ENCODE measurements around the gene ZNF587B. TPM values are rescaled to one million over a fixed set of nuclear protein-coding genes. Genes with fewer than 3 reads are reported as not detected.

ZNF587B gene
- total RNA-seq, 1 donor from 2014 or later = 7.5 TPM

Other genes with a start within 250 kb of the ZNF587B start
- 3.3 TPM for gene ZIK1, start 246.2 kb upstream of the ZNF587B start, total RNA-seq
- 3.8 TPM for gene ZNF530, start 230.4 kb upstream of the ZNF587B start, total RNA-seq
- gene ZNF134, start 216.1 kb upstream of the ZNF587B start, total RNA-seq = 14.9 TPM
- 10.1 TPM for gene ZNF211, start 197.1 kb upstream of the ZNF587B start, total RNA-seq
- gene ZSCAN4, start 161.4 kb upstream of the ZNF587B start, total RNA-seq = not detected
- gene ZNF551, start 148.3 kb upstream of the ZNF587B start, total RNA-seq = 4.0 TPM
- 3.3 TPM for gene ZNF154, start 121.1 kb upstream of the ZNF587B start, total RNA-seq
- 5.8 TPM for gene ZNF671, start 102.7 kb upstream of the ZNF587B start, total RNA-seq
- gene ZNF776, start 83.5 kb upstream of the ZNF587B start, total RNA-seq = 12.5 TPM
- 9.7 TPM for gene ZNF586, start 60.6 kb upstream of the ZNF587B start, total RNA-seq
- 4.7 TPM for gene ZNF552, start 15.4 kb upstream of the ZNF587B start, total RNA-seq
- 16.4 TPM for gene ZNF587, start 19.6 kb downstream of the ZNF587B start, total RNA-seq
- gene ZNF814, start 58.7 kb downstream of the ZNF587B start, total RNA-seq = 12.7 TPM
- gene ZNF417, start 86.3 kb downstream of the ZNF587B start, total RNA-seq = 9.5 TPM
- gene ZNF418, start 105.1 kb downstream of the ZNF587B start, total RNA-seq = 11.0 TPM
- gene ZNF256, start 117.4 kb downstream of the ZNF587B start, total RNA-seq = 9.3 TPM
- gene C19orf18, start 144.2 kb downstream of the ZNF587B start, total RNA-seq = 2.2 TPM
- 11.8 TPM for gene ZNF606, start 172.5 kb downstream of the ZNF587B start, total RNA-seq
- not detected for gene ZSCAN1, start 203.7 kb downstream of the ZNF587B start, total RNA-seq
- 3.7 TPM for gene ZNF135, start 229.0 kb downstream of the ZNF587B start, total RNA-seq

All from Right ventricle myocardium inferior (tissue), 1 donor.